Measurements from ENCODE around the gene RCBTB2.

DNA sequence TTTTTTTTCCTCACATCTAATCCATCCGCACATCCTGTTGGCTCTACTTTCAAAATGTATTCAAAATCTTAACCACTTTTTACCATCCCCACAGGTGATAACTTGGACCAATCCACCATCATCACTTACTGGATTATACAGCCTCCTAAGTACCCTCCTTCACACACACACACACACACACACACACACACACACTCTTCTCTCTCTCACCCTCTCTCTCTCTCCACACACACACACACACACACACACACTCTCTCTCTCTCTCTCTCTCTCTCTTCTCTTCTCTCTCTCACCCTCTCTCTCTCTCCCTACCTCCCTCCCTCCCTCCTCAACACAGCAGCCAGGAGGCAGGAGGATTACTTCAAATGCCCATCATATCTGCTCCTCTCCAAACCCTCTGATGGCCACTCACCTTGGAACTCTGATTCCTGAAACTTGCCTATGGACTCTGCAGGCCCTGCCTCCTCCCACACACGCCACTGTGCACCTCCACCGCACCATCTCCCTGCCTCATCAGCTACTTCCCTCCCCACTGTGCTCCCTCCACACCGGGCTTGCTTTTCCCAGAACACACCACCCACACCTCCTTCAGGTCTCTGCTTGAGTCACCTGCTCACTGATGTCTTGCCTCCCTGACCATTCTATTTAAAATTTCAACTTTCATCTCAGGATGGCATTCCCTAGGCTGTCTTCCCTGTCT, 39.7 kb downstream of the RCBTB2 start:
- TF ChIP-seq EP300 (IDR thresholded peaks at IDR 0.05): no peak
- no peak for TF ChIP-seq POLR2A (IDR thresholded peaks at IDR 0.05)
